PC-3 (cell line): ENCODE measurements around the gene TP53AIP1. TPM values are rescaled to one million over a fixed set of nuclear protein-coding genes. Genes with fewer than 3 reads are reported as not detected.

ENCODE experiments used
- ATAC-seq: fragments of 200-7000 bp; cut with Tn5 transposase; 2 replicates; pipeline ENCODE4 v1.9.1; 2020; ENCODE audit warnings: mild to moderate bottlenecking, moderate library complexity
- BruUV-seq: library from RNA; stranded (reverse); fragments of 400-500 nt; replicated peaks from 2 replicates; lab custom pipeline; 2021; lab: Mats Ljungman, UMichigan
- CTCF ChIA-PET: fragments of 300-600 bp; sonication (Branson Sonifier 250); formaldehyde crosslinking; loops from one replicate; lab custom pipeline; 2022; ENCODE audit warnings: antibody characterized with exemption; lab: Charles Lee
- POLR2A ChIA-PET: fragments of 300-600 bp; sonication (Branson Sonifier 250); formaldehyde crosslinking; loops from one replicate; lab custom pipeline; 2022; ENCODE audit warnings: antibody characterized with exemption; ENCODE audit not compliant: unreplicated experiment; lab: Charles Lee
- DNase-seq: peaks from one replicate; pipeline ENCODE4 v3.0.0-alpha.2; 2015
- H2AFZ ChIP-seq: fragments of 300-600 bp; sonication (generic); 2 replicates; pipeline ENCODE4 v1.6.0; 2016; ENCODE audit warnings: antibody characterized with exemption, low read length
- H3F3A ChIP-seq: fragments of 300-600 bp; sonication (generic); one replicate; pipeline ENCODE4 v1.6.0; 2017; ENCODE audit warnings: antibody characterized with exemption, low read length, control low read depth, mild to moderate bottlenecking; ENCODE audit not compliant: unreplicated experiment
- H3K27ac ChIP-seq: fragments of 300-600 bp; sonication (generic); 2 replicates; pipeline ENCODE4 v1.5.1; 2016; ENCODE audit warnings: mild to moderate bottlenecking, low read length
- H3K27me3 ChIP-seq: fragments of 300-600 bp; sonication (generic); 2 replicates; pipeline ENCODE4 v1.6.1; 2016; ENCODE audit warnings: low read length, mixed read lengths
- H3K36me3 ChIP-seq: fragments of 300-600 bp; sonication (generic); 2 replicates; pipeline ENCODE4 v1.6.1; 2016; ENCODE audit warnings: low read depth, mixed run types, low read length, mixed read lengths
- H3K4me1 ChIP-seq: fragments of 300-600 bp; sonication (generic); 2 replicates; pipeline ENCODE4 v1.5.1; 2016; ENCODE audit warnings: low read length; ENCODE audit not compliant: insufficient read depth
- H3K4me2 ChIP-seq: fragments of 300-600 bp; sonication (generic); 2 replicates; pipeline ENCODE4 v1.6.0; 2016; ENCODE audit warnings: low read length
- H3K4me3 ChIP-seq: fragments of 300-600 bp; sonication (generic); 2 replicates; pipeline ENCODE4 v1.5.1; 2016; ENCODE audit warnings: mild to moderate bottlenecking, low read length, mixed read lengths
- H3K79me2 ChIP-seq: fragments of 300-600 bp; sonication (generic); 2 replicates; pipeline ENCODE4 v1.6.1; 2017; ENCODE audit warnings: low read length, mixed read lengths
- H3K9ac ChIP-seq: fragments of 300-600 bp; sonication (generic); 2 replicates; pipeline ENCODE4 v1.6.0; 2016; ENCODE audit warnings: mild to moderate bottlenecking, low read length
- H3K9me2 ChIP-seq: fragments of 300-600 bp; sonication (generic); replicated peaks from 2 replicates; pipeline ENCODE4 v1.6.1; 2016; ENCODE audit warnings: mixed run types, low read length, mixed read lengths
- H3K9me3 ChIP-seq: fragments of 300-600 bp; sonication (generic); 2 replicates; pipeline ENCODE4 v1.6.1; 2016; ENCODE audit warnings: low read length, mixed read lengths
- H4K20me1 ChIP-seq: fragments of 300-600 bp; sonication (generic); 2 replicates; pipeline ENCODE4 v1.6.1; 2016; ENCODE audit warnings: low read length, mixed read lengths
- EZH2 ChIP-seq: fragments of 300-600 bp; sonication (generic); IDR thresholded peaks from one replicate; pipeline ENCODE4 v1.6.1; 2017; ENCODE audit warnings: antibody characterized with exemption, mild to moderate bottlenecking, low read length; ENCODE audit not compliant: unreplicated experiment
- EZH2phosphoT487 ChIP-seq: fragments of 300-600 bp; sonication (generic); IDR thresholded peaks from 2 replicates; pipeline ENCODE4 v1.6.1; 2018; ENCODE audit warnings: mild to moderate bottlenecking, antibody characterized with exemption, low read length, borderline replicate concordance
- intact Hi-C: fragments of 100-400 bp; cut with micrococcal nuclease; formaldehyde crosslinking; loops from 2 replicates; pipeline ENCODE4 v1.9.0; 2023
- total RNA-seq: library from RNA; depleted of rRNA; stranded (reverse); fragments of >200 nt; gene quantifications from 2 replicates; pipeline ENCODE4 v1.2.3, GENCODE V29; 2014
- TF ChIP-seq, protein P1 (sequence below): fragments of 300-600 bp; sonication (generic); conservative IDR thresholded peaks from 2 replicates; pipeline ENCODE4 v1.5.1; 2017; ENCODE audit warnings: antibody characterized with exemption, low read depth, mild to moderate bottlenecking, low read length

TP53AIP1 gene
- total RNA-seq, 1 experiment from 2014 or later = 0.58 TPM

DNA sequence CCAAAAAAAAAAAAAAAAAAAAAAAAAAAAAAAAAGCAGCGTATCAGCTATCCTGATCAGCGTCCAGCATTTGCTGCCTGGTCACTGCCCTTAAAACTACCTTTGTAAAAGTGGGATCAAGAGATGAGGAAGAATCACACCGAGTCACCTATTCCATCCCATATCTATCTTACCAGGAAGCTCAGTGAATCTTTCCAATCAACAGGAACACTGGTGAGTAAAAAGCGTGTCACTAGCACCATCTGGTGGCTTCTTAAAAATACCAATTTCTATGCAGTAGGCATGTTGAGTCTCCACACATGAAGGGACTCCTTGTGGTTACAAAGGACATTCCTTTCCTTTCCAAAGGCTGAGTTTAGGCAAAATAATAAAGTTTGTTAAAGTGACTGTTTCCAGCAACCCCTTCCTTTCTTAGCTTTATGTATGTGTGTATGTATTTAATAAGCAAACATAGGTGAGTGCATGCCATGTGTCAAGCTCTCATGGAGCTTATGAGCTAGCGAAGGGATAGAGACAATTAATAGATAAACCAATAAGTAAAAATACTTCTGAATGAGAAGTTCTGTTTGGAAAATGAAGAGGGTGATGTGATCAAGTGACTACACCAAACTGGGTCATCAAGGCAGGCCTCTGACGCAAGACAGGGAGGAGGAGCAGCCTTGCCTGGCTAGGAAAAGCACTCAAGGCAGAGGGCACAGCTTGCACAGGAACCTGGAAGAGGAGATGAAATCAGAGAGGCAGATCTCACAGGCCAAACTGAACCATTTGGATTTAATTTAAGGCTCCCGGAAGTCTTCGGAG, 13.9 kb upstream of the TP53AIP1 start:
- Histone ChIP-seq H3K36me3 (no peaks in the 10 kb centered on the region), H3K4me1 (no peaks in the 10 kb centered on the region), H3K79me2 (no peaks in the 10 kb centered on the region), H3K27me3 (no peaks in the 10 kb centered on the region), H3K9me3 (no peaks in the 10 kb centered on the region), H3K27ac (no peak overlapping the region), H3K4me2 (no peak overlapping the region), H3K9me2 (no peaks in the 10 kb centered on the region), H4K20me1 (no peaks in the 10 kb centered on the region), H3F3A (no peaks in the 10 kb centered on the region), H3K9ac (no peak overlapping the region), H3K4me3 (no peak overlapping the region), H2AFZ (no peak overlapping the region)
- ATAC-seq (peak; percentile 93), DNase-seq (peak; percentile 95)
- intact Hi-C loops = loop anchor here (1.0 to 10.0 kb wide), 5 partner anchors 72 to 925 kb away; no protein-coding TSS in a partner anchor
- no TSS peak for BruUV-seq
- POLR2A ChIA-PET = interaction anchor here (0.6 kb wide), 1 partner anchor 52 kb away, joined by 5 read pairs; no protein-coding TSS in a partner anchor
- CTCF ChIA-PET = interaction anchor here (0.5 to 1.2 kb wide), 12 partner anchors 9 to 674 kb away, joined by 3 to 41 read pairs (median 3); no protein-coding TSS in a partner anchor
- TF ChIP-seq, protein P1, sequence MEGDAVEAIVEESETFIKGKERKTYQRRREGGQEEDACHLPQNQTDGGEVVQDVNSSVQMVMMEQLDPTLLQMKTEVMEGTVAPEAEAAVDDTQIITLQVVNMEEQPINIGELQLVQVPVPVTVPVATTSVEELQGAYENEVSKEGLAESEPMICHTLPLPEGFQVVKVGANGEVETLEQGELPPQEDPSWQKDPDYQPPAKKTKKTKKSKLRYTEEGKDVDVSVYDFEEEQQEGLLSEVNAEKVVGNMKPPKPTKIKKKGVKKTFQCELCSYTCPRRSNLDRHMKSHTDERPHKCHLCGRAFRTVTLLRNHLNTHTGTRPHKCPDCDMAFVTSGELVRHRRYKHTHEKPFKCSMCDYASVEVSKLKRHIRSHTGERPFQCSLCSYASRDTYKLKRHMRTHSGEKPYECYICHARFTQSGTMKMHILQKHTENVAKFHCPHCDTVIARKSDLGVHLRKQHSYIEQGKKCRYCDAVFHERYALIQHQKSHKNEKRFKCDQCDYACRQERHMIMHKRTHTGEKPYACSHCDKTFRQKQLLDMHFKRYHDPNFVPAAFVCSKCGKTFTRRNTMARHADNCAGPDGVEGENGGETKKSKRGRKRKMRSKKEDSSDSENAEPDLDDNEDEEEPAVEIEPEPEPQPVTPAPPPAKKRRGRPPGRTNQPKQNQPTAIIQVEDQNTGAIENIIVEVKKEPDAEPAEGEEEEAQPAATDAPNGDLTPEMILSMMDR = peak; percentile 94
- TF ChIP-seq EZH2phosphoT487 = no peak

GRCh38 chr11:128955636-128956035, 13.0 kb upstream of the TP53AIP1 start:
- no peak overlapping the region for H3K27ac ChIP-seq
- no peaks in the 10 kb centered on the region for H3F3A ChIP-seq
- no peak overlapping the region for H2AFZ ChIP-seq
- DNase-seq (no peak), ATAC-seq (no peak)
- H3K9ac ChIP-seq = no peak overlapping the region
- POLR2A ChIA-PET = no interaction called here
- no peaks in the 10 kb centered on the region for H3K9me2 ChIP-seq
- CTCF ChIA-PET = interaction anchor here (0.6 kb wide), 1 partner anchor 51 kb away, joined by 3 read pairs; no protein-coding TSS in a partner anchor
- H3K4me2 ChIP-seq = no peak overlapping the region
- BruUV-seq = no TSS peak
- H3K27me3 ChIP-seq = no peaks in the 10 kb centered on the region
- TF ChIP-seq, protein P1 = no peak
- TF ChIP-seq EZH2phosphoT487 (no peak), EZH2 (no peak)
- no peaks in the 10 kb centered on the region for H3K9me3 ChIP-seq
- no peaks in the 10 kb centered on the region for H4K20me1 ChIP-seq
- H3K4me1 ChIP-seq = no peaks in the 10 kb centered on the region
- intact Hi-C loops = loop anchor here (1.0 to 10.0 kb wide), 5 partner anchors 71 to 924 kb away; no protein-coding TSS in a partner anchor
- H3K36me3 ChIP-seq = no peaks in the 10 kb centered on the region
- H3K4me3 ChIP-seq = no peak overlapping the region
- H3K79me2 ChIP-seq = no peaks in the 10 kb centered on the region

DNA sequence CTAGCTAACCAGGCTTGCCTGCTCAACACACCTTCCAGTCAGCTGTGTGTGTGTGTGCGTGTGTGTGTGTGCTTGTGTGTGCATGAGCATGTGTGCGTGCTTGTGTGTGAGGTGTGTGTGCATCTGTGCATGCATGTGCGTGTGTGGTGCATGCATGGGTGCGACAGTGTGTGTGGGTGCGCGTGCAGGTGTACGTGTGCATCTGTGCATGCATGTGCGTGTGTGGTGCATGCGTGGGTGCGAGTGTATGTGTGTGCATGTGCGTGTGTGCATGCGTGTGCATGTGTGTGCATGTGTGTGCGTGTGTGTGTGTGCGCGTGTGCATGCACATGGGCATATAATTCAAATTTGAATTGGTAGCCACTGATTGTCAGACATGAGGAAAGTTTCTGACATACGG, 10.5 kb upstream of the TP53AIP1 start:
- Histone ChIP-seq H3K36me3 (no peaks in the 10 kb centered on the region), H2AFZ (no peak overlapping the region), H3K4me1 (no peaks in the 10 kb centered on the region), H3K27me3 (no peaks in the 10 kb centered on the region), H3K4me3 (no peak overlapping the region), H3K9me2 (no peaks in the 10 kb centered on the region), H3K9me3 (no peaks in the 10 kb centered on the region), H3K27ac (no peak overlapping the region), H4K20me1 (no peaks in the 10 kb centered on the region), H3K4me2 (no peak overlapping the region), H3F3A (no peaks in the 10 kb centered on the region), H3K79me2 (no peaks in the 10 kb centered on the region), H3K9ac (no peak overlapping the region)
- TF ChIP-seq EZH2 = no peak
- TF ChIP-seq EZH2phosphoT487 = no peak
- TF ChIP-seq, protein P1 = no peak
- no TSS peak for BruUV-seq
- ChIA-PET POLR2A (no interaction called here), CTCF (no interaction called here)
- ATAC-seq = no peak
- no peak for DNase-seq
- intact Hi-C loops = loop anchor here (10.0 kb wide), 1 partner anchor 798 kb away; no protein-coding TSS in a partner anchor
